GM11168 (cell line): ENCODE measurements around the gene KCNK18.
"Not testable (repeated sequence)": the region's sequence is repeated elsewhere in the genome, so short reads cannot be mapped to it uniquely, and the experiment has no call there.

Experiments
- in situ Hi-C: fragments of 300-500 bp; cut with MboI; formaldehyde crosslinking; loops from one replicate; pipeline ENCODE4 v1.12.0; 2022; ENCODE audit warnings: low sequenced_read_pairs; ENCODE audit not compliant: unreplicated experiment

KCNK18 gene

GRCh38 chr10:117169480-117169879 is 27.8 kb upstream of the KCNK18 start:
- in situ Hi-C loops = no loop called here

- in situ Hi-C loops = loop anchor here (10.0 kb wide), 1 partner anchor 375 kb away; no protein-coding TSS in a partner anchor
These were observed 27.0 kb upstream of the KCNK18 start for GRCh38 chr10:117170244-117170643.

DNA sequence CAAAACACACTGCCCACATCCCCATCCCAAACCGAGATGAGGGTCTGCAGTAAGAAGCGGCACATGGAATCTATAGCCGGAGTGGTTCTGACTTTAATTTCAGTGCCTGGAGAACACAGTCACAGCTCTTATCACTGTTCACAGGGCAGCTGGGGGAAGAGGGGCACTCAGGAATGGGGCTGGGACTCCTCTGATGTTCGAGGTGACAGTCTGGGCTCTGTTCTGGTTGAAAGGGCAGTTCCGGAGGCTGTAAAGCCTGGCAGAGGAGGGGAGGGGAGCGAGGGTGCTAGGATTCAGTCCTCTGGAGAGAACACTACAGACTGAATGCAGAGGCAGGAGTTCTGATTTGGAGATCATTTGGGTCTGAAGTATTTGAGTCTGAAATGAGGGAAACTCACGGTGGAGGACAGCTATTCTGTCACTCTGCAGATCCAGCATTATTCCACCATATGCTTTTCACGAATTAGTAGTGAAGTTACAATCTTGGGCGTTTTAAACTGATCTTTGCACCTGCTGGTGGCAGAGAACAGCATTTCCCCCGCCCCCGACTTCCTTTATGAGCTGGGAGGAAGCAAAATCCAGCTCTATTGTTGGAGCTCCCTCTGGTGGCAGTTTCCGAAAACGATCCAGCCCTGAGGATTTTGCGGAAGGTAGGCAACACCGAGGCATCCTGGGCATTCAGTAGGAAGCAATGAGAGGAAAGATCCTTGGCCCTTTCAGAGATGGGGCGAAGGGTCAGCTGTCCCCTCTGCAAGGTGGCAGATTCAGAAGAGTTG is 22.7 kb upstream of the KCNK18 start:
- in situ Hi-C loops = loop anchor here (10.0 kb wide), 1 partner anchor 380 kb away; no protein-coding TSS in a partner anchor

DNA sequence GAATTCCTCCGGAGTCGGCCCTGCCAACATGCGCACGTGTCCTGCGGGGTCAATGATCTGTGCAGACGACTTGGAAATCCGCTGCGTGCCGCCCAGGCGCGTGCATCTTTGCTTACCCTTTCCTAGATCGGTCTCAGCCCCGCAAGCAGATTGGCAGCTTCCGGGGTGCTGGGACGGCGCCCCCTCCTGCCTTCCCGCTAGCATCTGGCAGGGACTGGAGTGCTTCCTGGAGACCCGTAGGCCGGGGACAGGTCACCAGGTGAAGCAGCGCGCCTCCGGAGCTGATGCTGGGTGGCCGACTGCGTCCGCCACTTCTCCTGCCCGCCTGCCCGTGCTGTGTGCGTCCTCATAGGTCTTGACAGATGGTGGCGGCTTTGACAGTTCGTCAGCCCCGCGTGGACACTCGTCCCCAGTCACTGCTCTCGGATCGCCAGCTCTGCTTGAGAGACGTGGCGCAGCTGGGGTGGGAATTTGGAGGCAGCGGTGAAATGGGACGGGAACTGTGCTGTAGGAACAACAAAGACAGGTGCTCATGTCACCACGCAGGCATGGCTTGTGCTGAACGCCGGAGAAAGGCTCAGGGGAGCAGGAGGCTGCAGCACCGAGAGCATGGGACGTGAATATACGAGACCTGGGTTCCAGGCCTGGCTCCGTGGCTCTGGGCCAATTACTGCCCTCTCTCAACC is 21.9 kb upstream of the KCNK18 start:
- in situ Hi-C loops = loop anchor here (10.0 kb wide), 1 partner anchor 381 kb away; no protein-coding TSS in a partner anchor

- in situ Hi-C loops = loop anchor here (10.0 kb wide), 1 partner anchor 381 kb away; no protein-coding TSS in a partner anchor
These were observed 21.3 kb upstream of the KCNK18 start for GRCh38 chr10:117175901-117176534.

DNA sequence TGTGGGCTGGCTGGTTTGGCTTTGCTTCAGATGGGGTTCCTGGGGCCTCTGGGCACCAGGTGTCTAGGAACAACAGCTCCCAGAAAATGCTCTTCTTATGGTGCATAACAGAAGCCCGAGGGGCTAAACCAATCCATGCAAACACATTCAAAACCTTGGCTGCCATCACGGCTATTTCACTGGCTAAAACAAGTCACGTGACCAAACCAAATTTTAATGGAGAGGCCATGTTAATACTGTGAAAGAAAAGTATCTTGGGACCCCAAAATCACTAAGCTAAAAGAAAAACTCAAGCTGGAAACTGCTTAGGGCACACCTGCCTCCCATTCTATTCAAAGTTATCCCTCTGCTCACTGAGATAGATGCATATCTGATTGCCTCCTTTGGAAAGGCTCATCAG is 19.1 kb upstream of the KCNK18 start:
- in situ Hi-C loops = loop anchor here (10.0 kb wide), 1 partner anchor 383 kb away; no protein-coding TSS in a partner anchor

- in situ Hi-C loops = no loop called here
These were observed 13.0 kb upstream of the KCNK18 start for GRCh38 chr10:117184296-117184695.

DNA sequence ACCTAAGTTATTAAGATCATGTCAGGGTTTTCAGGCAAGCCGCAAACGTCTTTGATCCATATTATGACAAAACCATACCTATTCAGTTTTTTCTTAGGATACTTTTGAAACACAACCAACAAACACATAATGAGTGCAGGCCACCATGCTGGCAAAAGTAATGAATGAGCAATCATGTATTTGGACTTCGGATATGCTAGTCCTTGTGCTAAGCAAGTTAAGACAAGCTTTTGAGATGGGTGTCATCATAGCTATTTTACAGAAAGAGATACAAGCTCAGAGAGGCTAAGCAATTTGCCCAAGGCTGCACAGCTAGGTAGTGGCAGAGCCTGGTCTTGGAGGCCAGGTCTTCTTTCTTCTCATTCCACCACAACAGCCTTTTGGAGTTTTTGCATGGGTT is 12.5 kb upstream of the KCNK18 start:
- in situ Hi-C loops = no loop called here

GRCh38 chr10:117185817-117186216 is 11.5 kb upstream of the KCNK18 start:
- in situ Hi-C loops = not testable (repeated sequence)

DNA sequence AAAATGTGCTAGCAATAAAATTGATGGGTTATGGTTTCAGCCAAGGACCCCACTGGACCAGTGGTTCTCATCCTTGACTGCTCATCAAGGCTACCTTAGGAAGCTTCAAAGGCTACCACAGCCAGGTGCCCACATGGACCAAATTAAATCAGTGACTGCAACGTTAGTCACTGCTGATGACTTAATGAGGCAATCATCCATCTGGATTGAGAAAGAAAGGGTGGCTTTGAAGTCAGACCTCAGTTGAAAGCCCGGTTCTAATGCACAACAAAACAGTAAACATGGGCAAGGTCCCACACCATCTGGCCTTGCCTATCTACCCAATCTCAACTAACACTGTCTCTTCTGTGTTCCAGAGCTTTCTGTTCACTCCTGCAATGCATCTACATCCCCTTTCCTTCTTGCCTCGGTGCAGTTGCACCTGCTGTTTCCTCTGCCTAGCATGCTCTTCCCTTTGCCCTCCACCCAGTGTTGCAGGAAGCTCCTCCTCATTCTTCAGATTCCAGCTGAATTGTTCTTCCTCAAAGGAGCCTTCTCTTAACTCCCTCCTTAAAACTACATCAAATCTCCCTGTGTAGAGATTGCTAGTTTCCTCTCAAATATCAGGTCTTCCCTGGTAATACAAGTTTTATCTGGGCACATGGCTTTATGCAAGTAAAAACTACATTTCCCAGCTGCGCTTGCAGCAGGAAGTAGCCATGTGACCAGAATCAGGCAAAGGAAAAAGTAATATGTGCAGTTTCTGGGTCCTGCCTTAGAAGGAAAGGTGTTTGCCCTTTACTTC is 10.3 kb upstream of the KCNK18 start:
- in situ Hi-C loops = no loop called here

GRCh38 chr10:117188371-117188770 is 8.9 kb upstream of the KCNK18 start:
- in situ Hi-C loops = no loop called here

GRCh38 chr10:117189557-117189956 is 7.7 kb upstream of the KCNK18 start:
- in situ Hi-C loops = no loop called here

- in situ Hi-C loops = no loop called here
These were observed 799 bp downstream of the KCNK18 start for GRCh38 chr10:117198088-117198487.

GRCh38 chr10:117201826-117202225 is 4.5 kb downstream of the KCNK18 start:
- in situ Hi-C loops = no loop called here

DNA sequence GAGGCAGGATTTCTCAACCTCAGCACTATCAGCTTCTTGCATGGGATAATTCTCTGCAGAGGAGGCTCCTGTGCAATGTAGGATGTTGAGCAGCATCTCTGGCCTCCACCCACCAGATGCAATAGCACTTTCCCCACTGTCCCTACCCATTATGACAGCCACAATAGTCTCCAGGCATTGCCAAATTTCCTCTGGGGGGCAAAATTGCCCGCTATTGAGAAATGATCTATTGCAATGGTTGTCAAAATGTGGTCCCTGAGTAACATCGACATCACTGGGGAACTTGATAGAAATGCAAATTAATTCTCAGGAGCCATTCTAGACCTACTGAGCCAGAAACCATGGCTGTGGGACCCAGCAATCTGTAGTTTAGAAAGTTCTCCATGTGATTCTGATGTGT is 7.0 kb downstream of the KCNK18 start:
- in situ Hi-C loops = no loop called here

GRCh38 chr10:117212176-117212575 is 14.9 kb downstream of the KCNK18 start:
- in situ Hi-C loops = no loop called here

DNA sequence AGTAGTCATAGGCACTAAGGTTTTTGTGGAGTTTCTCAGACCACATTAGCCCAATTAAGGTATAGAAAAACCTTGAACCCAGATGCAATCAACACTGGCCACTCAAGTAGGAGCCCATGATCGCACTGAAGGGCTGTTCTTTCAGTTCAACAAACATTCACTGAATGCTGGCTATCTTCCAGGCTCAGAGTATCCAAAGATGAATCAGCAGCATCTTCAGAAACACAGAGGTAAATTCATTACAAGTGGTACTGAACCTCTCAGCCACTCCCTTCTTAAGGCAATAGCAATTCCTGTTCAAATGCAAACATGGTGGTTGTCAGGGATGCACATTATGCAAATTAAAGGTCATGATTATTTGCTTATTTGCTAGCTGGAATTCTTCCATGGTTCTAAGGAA is 17.1 kb downstream of the KCNK18 start:
- in situ Hi-C loops = no loop called here

DNA sequence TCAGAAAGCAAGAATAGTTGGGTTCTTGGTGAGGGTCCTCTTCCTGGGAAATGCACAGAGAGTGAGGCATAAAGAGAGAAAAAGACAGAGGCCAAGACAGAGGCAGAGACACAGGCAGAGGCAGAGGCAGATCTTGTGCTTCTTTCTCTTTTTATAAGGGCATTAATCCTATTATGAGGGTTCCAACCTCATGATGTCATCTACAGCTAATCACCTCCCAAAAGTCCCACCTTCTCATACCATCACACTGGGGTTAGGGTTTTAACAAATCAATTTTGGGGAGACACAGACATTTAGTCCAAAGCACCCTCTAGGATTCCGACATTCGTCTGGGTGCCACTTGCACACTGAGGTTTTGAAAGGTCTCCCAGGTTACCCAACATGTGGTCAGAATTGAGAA is 17.8 kb downstream of the KCNK18 start:
- in situ Hi-C loops = no loop called here

DNA sequence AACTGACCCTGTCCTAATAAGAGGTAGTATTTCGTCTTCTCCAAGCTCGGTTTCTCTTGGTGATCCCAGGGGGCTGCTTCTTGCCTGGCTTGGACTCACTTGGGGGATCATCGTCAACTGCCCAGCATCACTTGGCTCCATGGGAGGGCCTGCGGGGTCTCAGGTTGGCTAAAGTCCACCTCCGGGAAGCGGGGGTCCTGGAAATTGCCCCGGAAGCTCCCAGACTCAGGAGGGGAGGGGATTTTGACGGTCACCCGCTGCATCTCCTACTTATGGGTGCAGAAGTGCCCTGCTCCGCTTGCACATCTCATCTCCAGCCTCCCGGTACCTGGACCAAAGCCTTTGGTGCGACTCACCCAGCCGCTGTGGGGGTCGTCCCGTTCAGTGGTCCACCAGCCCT is 18.7 kb downstream of the KCNK18 start:
- in situ Hi-C loops = no loop called here

DNA sequence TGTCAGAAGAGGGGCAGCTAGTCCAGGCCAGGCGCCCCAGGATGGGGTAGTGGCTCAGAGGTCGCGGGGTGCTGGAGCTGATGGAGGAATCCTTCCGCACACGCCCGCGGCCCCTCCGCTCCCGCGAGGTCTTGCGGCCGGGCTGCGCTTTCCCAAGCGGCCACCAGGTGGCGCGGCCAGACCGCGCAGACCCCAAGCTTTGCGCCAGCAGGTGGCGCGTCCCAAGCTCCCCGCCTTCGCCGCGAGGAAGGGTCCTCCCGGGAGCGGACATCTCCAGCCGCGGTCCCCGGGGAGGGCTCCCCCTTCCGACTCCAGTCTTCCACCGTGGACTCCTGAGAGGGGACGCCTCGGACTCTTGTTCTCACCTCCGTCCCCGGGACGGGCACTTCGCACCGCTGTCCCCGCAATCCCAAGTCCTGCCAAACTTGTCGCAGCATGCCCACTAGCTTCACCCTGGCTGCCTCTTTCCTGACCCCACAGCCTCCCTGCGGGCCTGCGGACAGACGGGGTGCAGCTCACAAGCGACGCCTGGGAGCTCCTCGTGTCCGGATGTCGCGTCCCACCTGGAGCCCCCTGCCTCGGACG is 19.4 kb downstream of the KCNK18 start:
- in situ Hi-C loops = no loop called here
